HepG2 (cell line): ENCODE measurements around the gene CYP11A1.

Experiments used
- CTCF ChIP-seq: sonication (generic); formaldehyde crosslinking; IDR thresholded peaks from 2 replicates; pipeline ENCODE4 v1.5.0; 2020; ENCODE audit warnings: mild to moderate bottlenecking, missing genetic modification reagents, moderate library complexity
- ELF3 ChIP-seq: IDR thresholded peaks from 2 replicates; pipeline ENCODE4 v1.6.1; 2016; ENCODE audit warnings: missing genetic modification reagents, missing compliant biosample characterization
- EZH2 ChIP-seq: conservative IDR thresholded peaks from 2 replicates; pipeline ENCODE4 v1.6.1; 2012; ENCODE audit warnings: mild to moderate bottlenecking, low read depth, low read length, moderate library complexity
- KDM6A ChIP-seq: IDR thresholded peaks from 2 replicates; pipeline ENCODE4 v1.6.1; 2016; ENCODE audit warnings: low read depth
- MAX ChIP-seq: IDR thresholded peaks from 2 replicates; pipeline ENCODE4 v1.6.1; 2012; ENCODE audit warnings: inconsistent platforms
- NR2F6 ChIP-seq, 2 experiments: IDR thresholded peaks; 2 replicates each; pipeline ENCODE4 v1.6.1; 2016; ENCODE audit warnings: antibody characterized with exemption in 1 of 2, mild to moderate bottlenecking in 1 of 2
- RAD21 ChIP-seq: fragments of 450-650 bp; formaldehyde crosslinking; IDR thresholded peaks from 2 replicates; pipeline ENCODE4 v1.5.0; 2020; ENCODE audit warnings: mild to moderate bottlenecking
- RBAK ChIP-seq: sonication (generic); formaldehyde crosslinking; IDR thresholded peaks from 2 replicates; pipeline ENCODE4 v1.5.1; 2020; ENCODE audit warnings: mild to moderate bottlenecking, missing genetic modification reagents
- SP1 ChIP-seq, 2 experiments: fragments of 450-650 bp in 1 of 2; sonication (generic) in 1 of 2; formaldehyde crosslinking in 1 of 2; IDR thresholded peaks; 2 replicates each; pipeline versions ENCODE4 v1.4.0 to v1.6.1; 2016 to 2020; ENCODE audit warnings: missing genetic modification reagents in 1 of 2
- SRF ChIP-seq: IDR thresholded peaks from 2 replicates; pipeline ENCODE4 v1.6.1; 2011; ENCODE audit warnings: mild to moderate bottlenecking, low read depth, low read length, moderate library complexity
- TCF7L2 ChIP-seq: IDR thresholded peaks from 2 replicates; pipeline ENCODE4 v1.6.1; 2011; ENCODE audit warnings: mild to moderate bottlenecking, low read depth, low read length, moderate library complexity
- ZNF615 ChIP-seq: sonication (generic); formaldehyde crosslinking; IDR thresholded peaks from 2 replicates; pipeline ENCODE4 v1.5.0; 2020; ENCODE audit warnings: mild to moderate bottlenecking, missing genetic modification reagents, borderline replicate concordance
- TF ChIP-seq, protein P1 (sequence below), 2 experiments: sonication (generic) in 1 of 2; formaldehyde crosslinking in 1 of 2; IDR thresholded peaks; 2 replicates each; pipeline versions ENCODE4 v1.5.1 to v1.6.1; 2011 to 2020; ENCODE audit warnings: borderline replicate concordance in 1 of 2, low read depth in 1 of 2, low read length in 1 of 2, mild to moderate bottlenecking in 1 of 2, missing genetic modification reagents in 1 of 2, moderate library complexity in 1 of 2

DNA sequence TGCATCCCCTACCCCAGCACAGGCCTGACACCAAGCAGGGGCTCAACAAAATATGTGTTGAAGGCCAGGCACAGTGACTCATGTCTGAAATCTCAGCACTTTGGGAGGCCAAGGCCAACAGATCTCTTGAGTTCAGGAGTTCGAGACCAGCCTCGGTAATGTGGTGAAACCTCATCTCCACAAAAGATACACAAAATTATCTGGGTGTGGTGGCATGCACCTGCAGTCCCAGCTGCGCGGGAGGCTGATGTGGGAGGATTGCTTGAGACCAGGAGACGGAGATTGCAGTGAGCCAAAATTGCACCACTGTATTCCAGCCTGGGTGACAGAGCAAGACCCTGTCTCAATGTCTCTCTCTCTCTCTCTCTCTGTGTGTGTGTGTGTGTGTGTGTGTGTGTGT lies 30.7 kb upstream of the CYP11A1 start:
- TF ChIP-seq CTCF (CRISPR knock-in tag) (no peak), ELF3 (no peak), RBAK (CRISPR knock-in tag) (no peak), NR2F6 (IDR thresholded peaks at IDR 0.05) (no peak), NR2F6 (CRISPR knock-in tag; IDR thresholded peaks at IDR 0.05) (no peak), KDM6A (no peak), MAX (no peak), RAD21 (no peak), EZH2 (no peak), SRF (no peak), TCF7L2 (no peak), ZNF615 (CRISPR knock-in tag) (no peak), SP1 (IDR thresholded peaks at IDR 0.05) (no peak), SP1 (CRISPR knock-in tag; IDR thresholded peaks at IDR 0.05) (no peak)
- TF ChIP-seq, protein P1, sequence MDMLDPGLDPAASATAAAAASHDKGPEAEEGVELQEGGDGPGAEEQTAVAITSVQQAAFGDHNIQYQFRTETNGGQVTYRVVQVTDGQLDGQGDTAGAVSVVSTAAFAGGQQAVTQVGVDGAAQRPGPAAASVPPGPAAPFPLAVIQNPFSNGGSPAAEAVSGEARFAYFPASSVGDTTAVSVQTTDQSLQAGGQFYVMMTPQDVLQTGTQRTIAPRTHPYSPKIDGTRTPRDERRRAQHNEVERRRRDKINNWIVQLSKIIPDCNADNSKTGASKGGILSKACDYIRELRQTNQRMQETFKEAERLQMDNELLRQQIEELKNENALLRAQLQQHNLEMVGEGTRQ (IDR thresholded peaks at IDR 0.05; ENCODE audit: low read depth, low read length) = no peak
- TF ChIP-seq, protein P1 (CRISPR knock-in tag; IDR thresholded peaks at IDR 0.05; ENCODE audit: borderline replicate concordance) = no peak
